ENCODE data around the gene AVP.

Gene AVP

GRCh38 chr20:3111995-3112394 is 27.5 kb upstream of the AVP start:
- peak in 2 of 10 donors; percentile 11 to 18 for DNase-seq
- intact Hi-C loops (cut with DNase I) = no loop called here

DNA sequence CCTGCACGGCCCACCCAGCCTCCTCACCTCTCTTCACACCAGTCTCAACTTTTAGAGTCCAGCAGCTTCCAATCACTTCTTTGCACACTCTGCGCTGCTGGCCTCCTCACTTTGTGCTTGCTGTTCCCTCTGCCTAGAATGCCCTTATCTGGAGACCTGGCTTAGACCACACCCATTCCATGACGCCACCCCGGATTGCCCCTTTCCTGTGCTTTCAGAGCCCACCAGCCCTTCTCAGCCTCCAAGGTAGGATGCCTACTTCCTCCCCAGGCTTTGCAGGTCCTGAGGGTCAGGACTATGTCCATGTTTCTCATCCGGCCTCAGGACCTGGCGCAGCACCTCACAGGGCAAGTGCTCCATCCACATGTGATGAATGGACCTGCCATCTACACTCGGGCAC is 27.0 kb upstream of the AVP start:
- peak in 2 of 10 donors; percentile 30 to 37 for DNase-seq
- intact Hi-C loops (cut with DNase I) = no loop called here

GRCh38 chr20:3109350-3110302 is 25.1 kb upstream of the AVP start:
- intact Hi-C loops (cut with DNase I) = no loop called here

DNA sequence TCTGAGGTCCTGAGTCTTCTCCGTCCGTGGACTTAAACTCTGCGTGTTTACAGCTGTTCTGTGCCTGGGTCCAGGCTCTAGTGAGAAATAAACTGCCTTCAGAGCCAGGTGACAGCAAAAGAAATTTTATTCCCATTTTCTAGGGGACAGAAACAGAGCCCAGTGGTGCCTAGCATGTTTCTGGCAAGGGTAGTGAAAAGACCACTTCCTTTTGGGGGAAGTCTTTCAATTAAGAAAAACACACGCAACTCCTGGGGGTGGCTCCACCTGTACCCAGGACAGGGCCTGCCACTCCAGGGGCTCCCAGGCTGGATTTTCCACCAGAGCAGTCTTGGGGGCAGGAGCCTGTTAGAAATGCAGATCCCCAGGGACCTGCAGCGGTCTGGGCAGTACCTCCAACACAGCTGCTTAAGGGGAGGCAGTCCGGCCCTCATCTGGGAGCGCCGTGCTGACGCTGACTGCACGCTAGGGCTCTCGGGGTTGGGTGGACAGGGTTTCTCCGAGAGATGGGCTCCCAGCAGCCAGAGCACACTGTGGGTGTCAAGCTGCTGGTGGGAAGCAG is 23.0 kb upstream of the AVP start:
- intact Hi-C loops (cut with DNase I) = no loop called here
- peak in 1 of 10 donors; percentile 80 for DNase-seq

More at GRCh38 chr20:3109350-3110302, 25.1 kb upstream of the AVP start:
- peak in 6 of 10 donors; percentile 24 to 90 (median 76) for DNase-seq

DNA sequence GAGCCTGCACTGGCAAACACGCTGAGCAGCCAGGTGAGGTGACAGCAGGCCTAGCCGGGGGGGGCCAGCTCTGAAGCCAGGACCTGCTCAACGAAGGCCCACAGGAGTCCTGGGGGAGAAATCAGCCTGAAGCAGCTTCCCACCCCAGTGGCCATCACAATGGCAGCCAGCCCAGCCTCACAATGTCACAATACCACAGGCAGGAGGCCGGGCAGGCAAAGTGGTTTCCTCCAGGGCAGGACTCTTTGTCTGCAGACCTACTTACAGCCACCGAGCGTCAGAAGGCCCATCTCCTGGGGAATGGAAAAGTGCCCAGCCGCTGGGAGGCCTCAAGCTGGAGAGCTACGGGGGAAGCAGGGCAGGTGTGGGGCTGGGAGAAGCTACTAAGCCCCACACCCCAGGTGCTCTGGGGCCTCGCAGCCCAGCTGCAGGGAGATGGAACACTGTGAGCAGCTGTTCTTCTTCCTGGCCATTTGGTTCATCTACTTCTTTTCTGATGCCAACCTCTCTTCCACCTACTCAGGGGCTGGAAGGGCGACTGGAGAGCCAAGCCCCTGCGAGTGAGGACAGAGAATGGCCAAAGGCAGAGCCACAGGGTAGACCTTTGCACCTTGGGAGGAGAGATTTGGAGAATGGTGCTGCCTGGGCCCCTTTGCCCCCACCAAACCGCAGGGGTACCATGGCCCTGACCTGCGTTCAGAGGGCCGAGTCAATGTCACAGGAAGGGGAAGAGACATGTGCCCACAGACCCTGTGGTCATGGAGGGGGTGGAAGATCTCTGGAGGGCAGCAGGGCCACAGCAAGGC is 22.3 kb upstream of the AVP start:
- DNase-seq = peak in 2 of 10 donors; percentile 32 to 57
- intact Hi-C loops (cut with DNase I) = no loop called here

GRCh38 chr20:3106185-3106584 is 21.7 kb upstream of the AVP start:
- intact Hi-C loops (cut with DNase I) = no loop called here
- no peak for DNase-seq

DNA sequence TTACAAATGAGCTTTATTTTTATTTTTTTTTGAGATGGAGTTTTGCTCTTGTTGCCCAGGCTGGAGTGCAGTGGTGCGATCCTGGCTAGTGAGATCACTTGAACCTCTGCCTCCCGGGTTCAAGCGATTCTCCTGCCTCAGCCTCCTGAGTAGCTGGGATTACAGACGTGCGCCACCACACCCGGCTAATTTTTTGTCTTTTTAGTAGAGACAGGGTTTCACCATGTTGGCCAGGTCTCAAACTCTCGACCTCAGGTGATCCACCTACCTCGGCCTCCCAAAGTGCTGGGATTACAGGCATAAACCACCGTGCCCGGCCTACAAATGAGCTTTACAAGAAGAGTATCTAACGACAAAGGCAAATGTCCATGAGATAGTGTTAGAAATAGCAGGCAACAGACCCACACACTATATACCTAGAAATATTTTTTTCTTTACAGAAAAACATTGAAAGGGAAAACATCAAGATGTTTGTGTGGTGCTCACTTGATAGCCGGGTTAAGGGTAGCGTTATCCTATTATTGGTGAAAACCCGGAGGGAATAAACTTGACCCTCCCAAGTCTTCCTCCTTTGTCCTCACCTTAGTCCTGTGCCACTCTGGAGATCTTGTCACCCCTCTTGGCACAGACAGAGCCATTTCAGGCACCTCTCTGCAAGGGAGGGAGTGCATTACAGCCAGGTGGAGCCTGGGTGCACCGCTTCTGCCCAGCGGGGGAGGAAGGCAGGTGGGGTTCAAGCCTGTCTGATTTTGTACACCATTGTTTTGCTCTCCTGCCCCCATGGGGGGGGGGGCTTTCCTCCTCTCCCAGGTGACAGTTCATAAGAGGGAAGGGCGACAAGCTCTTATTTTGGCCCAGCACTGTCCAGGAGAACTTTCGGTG is 21.0 kb upstream of the AVP start:
- intact Hi-C loops (cut with DNase I) = no loop called here
- DNase-seq = peak in 2 of 10 donors; percentile 55 to 68

DNA sequence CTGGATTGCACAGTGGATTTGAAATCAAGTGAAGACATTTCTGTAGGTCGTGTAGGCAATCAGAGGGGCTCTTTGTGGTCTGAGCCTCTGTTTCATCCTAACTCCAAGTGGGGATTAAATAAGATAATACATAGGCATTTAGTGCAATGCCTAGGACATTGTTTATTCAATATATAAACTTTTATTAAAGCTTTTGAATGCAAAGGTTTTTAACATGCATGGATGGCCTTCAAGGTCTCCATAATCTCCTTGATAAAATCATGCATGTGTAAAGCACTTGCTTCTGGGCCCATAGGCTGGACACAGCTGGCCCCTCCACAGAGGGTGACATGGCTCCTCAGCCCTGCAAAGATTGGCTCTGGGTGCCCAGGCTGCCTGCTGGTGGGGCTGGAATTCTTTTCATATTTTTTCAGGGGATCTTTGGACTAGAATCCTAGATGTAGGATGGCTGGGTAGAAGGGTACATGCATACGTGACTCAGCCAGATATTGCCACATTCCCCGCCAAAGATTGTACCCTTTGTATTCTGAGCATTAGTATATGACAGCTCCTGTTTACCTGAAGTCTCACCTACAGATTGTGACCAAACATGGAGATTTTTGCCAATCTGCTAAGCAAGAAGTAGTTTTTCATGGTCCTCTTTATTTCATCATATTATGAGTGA is 19.0 kb upstream of the AVP start:
- DNase-seq = peak in 2 of 10 donors; percentile 52 to 76
- intact Hi-C loops (cut with DNase I) = no loop called here

GRCh38 chr20:3102575-3103368 is 18.2 kb upstream of the AVP start:
- DNase-seq = peak in 3 of 10 donors; percentile 16 to 85 (median 83)
- intact Hi-C loops (cut with DNase I) = no loop called here

GRCh38 chr20:3101737-3102574 is 17.4 kb upstream of the AVP start:
- intact Hi-C loops (cut with DNase I) = no loop called here
- peak in 7 of 10 donors; percentile 44 to 91 (median 66) for DNase-seq

- intact Hi-C loops (cut with DNase I) = no loop called here
- DNase-seq = peak in 2 of 10 donors; percentile 57 to 60
Observed at GRCh38 chr20:3101251-3101650, 16.7 kb upstream of the AVP start.

DNA sequence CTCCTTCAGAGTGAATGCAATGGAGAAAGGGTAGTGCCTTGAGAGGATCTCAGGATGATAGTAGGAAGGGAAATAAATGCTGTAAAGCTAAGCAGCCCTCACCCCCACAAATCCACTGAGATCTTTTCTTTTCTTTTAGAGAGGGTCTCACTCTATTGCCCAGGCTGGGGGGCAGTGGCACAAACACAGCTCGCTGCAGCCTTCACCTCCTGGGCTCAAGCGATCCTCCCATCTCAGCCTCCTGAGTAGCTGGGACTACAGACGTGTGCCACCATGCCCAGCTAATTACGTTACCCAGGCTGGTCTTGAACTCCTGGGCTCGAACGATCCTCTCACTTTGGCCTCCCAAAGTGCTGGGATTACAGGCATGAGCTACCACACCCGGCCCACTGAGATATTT is 16.0 kb upstream of the AVP start:
- DNase-seq = peak in 2 of 10 donors; percentile 35 to 52
- intact Hi-C loops (cut with DNase I) = no loop called here

DNA sequence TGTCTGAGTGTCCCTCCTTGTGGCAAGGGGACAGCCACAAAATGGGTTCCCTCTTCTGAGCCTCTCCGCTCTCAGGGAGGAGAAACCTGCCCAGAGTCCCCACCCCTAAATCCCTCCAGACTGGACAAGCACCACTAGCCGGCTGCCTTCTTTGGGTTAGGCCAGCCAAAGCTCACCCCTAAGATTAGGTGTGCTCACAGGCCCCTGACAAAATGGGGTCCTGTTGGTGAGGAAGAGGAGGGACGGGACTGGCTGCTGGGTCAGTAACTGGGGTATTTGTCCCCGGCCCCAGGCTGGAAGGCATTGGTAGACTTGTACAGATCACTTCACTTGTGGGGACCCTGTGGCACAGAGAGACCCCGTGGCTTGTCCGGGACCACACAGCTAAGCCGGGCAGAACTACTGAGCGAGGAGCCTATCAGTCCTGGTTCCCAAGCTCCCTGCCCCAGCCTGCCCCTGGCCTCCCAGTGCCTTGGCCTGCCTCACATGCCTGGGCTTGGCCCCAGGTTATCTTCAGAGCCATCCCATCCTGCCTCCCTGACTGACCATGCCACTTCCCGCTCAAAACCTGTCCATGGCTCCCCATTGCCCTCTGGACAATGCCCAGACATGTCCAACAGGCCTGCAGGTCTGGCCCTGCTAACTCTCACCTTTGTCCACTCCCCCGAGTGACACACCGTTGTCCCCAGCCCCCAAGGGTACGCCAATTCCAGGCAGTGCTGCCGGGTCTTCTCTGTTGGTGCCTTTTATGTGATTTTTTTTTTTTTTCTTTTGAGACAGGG is 10.5 kb upstream of the AVP start:
- intact Hi-C loops (cut with DNase I) = no loop called here

GRCh38 chr20:3093861-3094361 is 9.4 kb upstream of the AVP start:
- peak in 1 of 10 donors; percentile 54 for DNase-seq
- intact Hi-C loops (cut with DNase I) = no loop called here

More for the DNA sequence above, 10.5 kb upstream of the AVP start:
- peak in 1 of 10 donors; percentile 70 for DNase-seq

- peak in 2 of 10 donors; percentile 77 to 89 for DNase-seq
- intact Hi-C loops (cut with DNase I) = no loop called here
Observed at GRCh38 chr20:3092611-3093379, 8.3 kb upstream of the AVP start.

DNA sequence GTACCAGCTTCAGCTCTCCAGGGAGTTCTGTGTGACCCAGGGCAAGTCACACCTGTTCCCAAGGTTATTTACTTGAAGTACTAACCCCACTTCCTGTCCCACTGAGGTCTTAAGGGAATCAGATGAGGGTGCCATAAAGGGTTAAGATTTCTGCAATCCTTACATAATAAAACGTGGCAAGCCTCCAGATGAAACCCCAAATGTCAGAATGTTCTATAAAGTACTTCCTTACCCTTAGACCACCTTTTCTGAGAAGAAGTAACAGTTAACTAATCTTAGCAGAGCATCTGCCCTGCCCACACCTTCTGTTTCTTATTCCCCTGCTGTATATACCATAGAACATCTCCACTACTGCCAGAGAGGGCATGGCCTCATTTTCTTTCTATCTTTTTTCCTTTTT is 6.0 kb upstream of the AVP start:
- no peak for DNase-seq
- intact Hi-C loops (cut with DNase I) = no loop called here
